GM12878 (cell line): ENCODE measurements around the gene LMO7. TPM values are rescaled to one million over a fixed set of nuclear protein-coding genes. Genes with fewer than 3 reads are reported as not detected.

Experiments used
- ATAC-seq: fragments of 200-7000 bp; cut with Tn5 transposase; 3 replicates; pipeline ENCODE4 v1.9.1; 2020; ENCODE audit warnings: mild to moderate bottlenecking, moderate library complexity
- BruUV-seq: library from RNA; stranded (reverse); fragments of 400-500 nt; replicated peaks from 2 replicates; lab custom pipeline; 2021; lab: Mats Ljungman, UMichigan
- CTCF ChIA-PET: fragments of 300-600 bp; sonication (Branson Sonifier 250); formaldehyde crosslinking; extraction: SDS; loops from one replicate; lab custom pipeline; 2021; ENCODE audit warnings: inconsistent platforms; lab: Yijun Ruan, JAX
- POLR2A ChIA-PET: fragments of 350-600 bp; formaldehyde crosslinking; extraction: SDS; loops from one replicate; lab custom pipeline; 2021; ENCODE audit warnings: inconsistent platforms; lab: Charles Lee
- RAD21 ChIA-PET: fragments of 300-600 bp; sonication (Branson Sonifier 250); formaldehyde crosslinking; loops from one replicate; lab custom pipeline; 2023; ENCODE audit warnings: antibody characterized with exemption; ENCODE audit not compliant: unreplicated experiment; lab: Charles Lee
- SMC1A ChIA-PET: fragments of 300-600 bp; sonication (Branson Sonifier 250); formaldehyde crosslinking; loops from one replicate; lab custom pipeline; 2023; ENCODE audit not compliant: unreplicated experiment, uncharacterized antibody; lab: Charles Lee
- DNase-seq: peaks from one replicate; pipeline ENCODE4 v3.0.0-alpha.2; 2011; ENCODE audit warnings: low read depth, low spot score
- FAIRE-seq: peaks from 3 replicates; lab custom pipeline; 2011; peaks lifted over from hg19 to GRCh38; lab: Jason Lieb, UNC
- H2AFZ ChIP-seq: 2 replicates; pipeline ENCODE4 v1.6.0; 2011; ENCODE audit warnings: low read depth, low read length, control low read depth; ENCODE audit not compliant: control insufficient read depth
- H3K27ac ChIP-seq: 2 replicates; pipeline ENCODE4 v1.5.1; 2011; ENCODE audit warnings: control low read depth; ENCODE audit not compliant: control insufficient read depth, insufficient read depth
- H3K27me3 ChIP-seq, 2 experiments: replicated peaks in 1 of 2; 2 replicates each; pipeline versions ENCODE4 v1.6.0 to v1.6.1; 2011; ENCODE audit warnings: low read length in 1 of 2; ENCODE audit not compliant: control insufficient read depth in 2 of 2, insufficient read depth in 2 of 2
- H3K36me3 ChIP-seq, 2 experiments: 2 replicates each; pipeline ENCODE4 v1.5.1; 2011; ENCODE audit warnings: low read length in 1 of 2; ENCODE audit not compliant: control insufficient read depth in 2 of 2, insufficient read depth in 2 of 2
- H3K4me1 ChIP-seq: 2 replicates; pipeline ENCODE4 v1.6.1; 2011; ENCODE audit warnings: mild to moderate bottlenecking, low read length, moderate library complexity, mixed read lengths; ENCODE audit not compliant: control insufficient read depth, insufficient read depth
- H3K4me2 ChIP-seq: 2 replicates; pipeline ENCODE4 v1.6.0; 2011; ENCODE audit warnings: control low read depth; ENCODE audit not compliant: control insufficient read depth, insufficient read depth
- H3K4me3 ChIP-seq: fragments of 200-600 bp; sonication (generic); 2 replicates; pipeline ENCODE4 v1.5.1; 2016
- H3K79me2 ChIP-seq: 2 replicates; pipeline ENCODE4 v1.6.0; 2011; ENCODE audit warnings: low read length; ENCODE audit not compliant: control insufficient read depth, insufficient read depth
- H3K9ac ChIP-seq: 2 replicates; pipeline ENCODE4 v1.8.0; 2011; ENCODE audit warnings: low read length, control low read depth, mixed read lengths; ENCODE audit not compliant: control insufficient read depth, insufficient read depth
- H3K9me3 ChIP-seq: replicated peaks from 3 replicates; pipeline ENCODE4 v1.5.1; 2011; ENCODE audit warnings: mild to moderate bottlenecking, low read length; ENCODE audit not compliant: control insufficient read depth, insufficient read depth
- H4K20me1 ChIP-seq: 2 replicates; pipeline ENCODE4 v1.6.0; 2011; ENCODE audit not compliant: control insufficient read depth, insufficient read depth
- CBX5 ChIP-seq: sonication (generic); IDR thresholded peaks from 2 replicates; pipeline ENCODE4 v1.6.1; 2016; ENCODE audit warnings: low read depth, moderate library complexity, mild to moderate bottlenecking, inconsistent platforms
- EP300 ChIP-seq, 2 experiments: fragments of 150-350 bp in 1 of 2; IDR thresholded peaks; 2 replicates each; pipeline ENCODE4 v1.6.1; 2011 to 2012; ENCODE audit warnings: low read depth in 2 of 2, low read length in 2 of 2, borderline replicate concordance in 1 of 2, improper control_type of control experiment in 1 of 2, inconsistent platforms in 1 of 2; ENCODE audit not compliant: control insufficient read depth in 1 of 2
- EZH2 ChIP-seq: IDR thresholded peaks from 2 replicates; pipeline ENCODE4 v1.6.1; 2012; ENCODE audit warnings: low read depth, mild to moderate bottlenecking, control low read depth, inconsistent platforms, low read length, borderline replicate concordance; ENCODE audit not compliant: control insufficient read depth
- FOS ChIP-seq: IDR thresholded peaks from 3 replicates; pipeline ENCODE4 v1.6.1; 2011; ENCODE audit warnings: borderline replicate concordance; ENCODE audit not compliant: insufficient read length; ENCODE audit errors: extremely low read depth
- FOXK2 ChIP-seq: fragments of 450-650 bp; IDR thresholded peaks from 2 replicates; pipeline ENCODE4 v1.6.1; 2017; ENCODE audit warnings: mild to moderate bottlenecking, moderate library complexity
- HDAC2 ChIP-seq: fragments of 200-600 bp; sonication (generic); IDR thresholded peaks from 2 replicates; pipeline ENCODE4 v1.6.1; 2017
- IRF4 ChIP-seq: IDR thresholded peaks from 2 replicates; pipeline ENCODE4 v1.6.1; 2011; ENCODE audit warnings: low read depth, low read length
- NFYB ChIP-seq: IDR thresholded peaks from 2 replicates; pipeline ENCODE4 v1.6.1; 2011; ENCODE audit warnings: low read depth, mild to moderate bottlenecking, low read length, improper control_type of control experiment, moderate library complexity; ENCODE audit not compliant: insufficient read depth
- RUNX3 ChIP-seq: IDR thresholded peaks from 2 replicates; pipeline ENCODE4 v1.6.1; 2012; ENCODE audit warnings: low read length, inconsistent platforms
- TARDBP ChIP-seq: IDR thresholded peaks from 2 replicates; pipeline ENCODE4 v1.6.1; 2016; ENCODE audit warnings: borderline replicate concordance
- TBL1XR1 ChIP-seq: IDR thresholded peaks from 2 replicates; pipeline ENCODE4 v1.6.1; 2012; ENCODE audit warnings: low read depth, low read length, improper control_type of control experiment
- WGBS: methylation state at CpG from one replicate; pipeline ENCODE4 v1.1.6; 2016; ENCODE audit warnings: low lambda C conversion rate; ENCODE audit not compliant: insufficient replicate concordance, insufficient coverage; ENCODE audit errors: missing lambda C conversion rate; 5-methylcytosine and 5-hydroxymethylcytosine counted together
- in situ Hi-C: fragments of 300-500 bp; cut with MboI; formaldehyde crosslinking; loops from 9 replicates; pipeline ENCODE4 v1.14.3; 2018; ENCODE audit warnings: mixed read lengths
- intact Hi-C: fragments of 100-400 bp; cut with micrococcal nuclease; formaldehyde crosslinking; loops from one replicate; pipeline ENCODE4 v1.14.2; 2022; ENCODE audit not compliant: unreplicated experiment
- polyA plus RNA-seq, 11 experiments: library from polyadenylated mRNA; depleted of rRNA in 4 of 11; unstranded in 6 of 11; stranded (reverse) in 5 of 11; fragments of >200 nt; fragmentation: Nextera tagmentation in 4 of 11; fragmentation: Illumina TruSeq in 1 of 11; extraction: Ambion mirVana in 4 of 11; extraction: Trizol in 1 of 11; gene quantifications; 1 replicate in 1 of 11; 2 replicates in 10 of 11; pipeline versions ENCODE4 v1.2.1 to v1.2.3, GENCODE V29; 2011 to 2016; ENCODE audit warnings: inconsistent platforms in 2 of 11, missing spikeins in 2 of 11, low read depth in 1 of 11
- total RNA-seq, 4 experiments: library from RNA; depleted of rRNA in 3 of 4; stranded (reverse); fragments of >200 nt in 3 of 4; fragmentation: Illumina TruSeq in 1 of 4; extraction: Trizol in 1 of 4; gene quantifications; 2 replicates each; pipeline versions ENCODE4 v1.2.1 to v1.2.3, GENCODE V29; 2013 to 2021
- TF ChIP-seq, protein P1 (sequence below): IDR thresholded peaks from 2 replicates; pipeline ENCODE4 v1.6.1; 2011; ENCODE audit warnings: low read depth, low read length, improper control_type of control experiment, borderline replicate concordance
- TF ChIP-seq, protein P2 (sequence below): fragments of 450-650 bp; IDR thresholded peaks from 2 replicates; pipeline ENCODE4 v1.6.1; 2018; ENCODE audit warnings: borderline replicate concordance, mild to moderate bottlenecking; ENCODE audit not compliant: partially characterized antibody
- TF ChIP-seq, protein P3 (sequence below): fragments of 450-650 bp; IDR thresholded peaks from 2 replicates; pipeline ENCODE4 v1.6.1; 2018; ENCODE audit warnings: mild to moderate bottlenecking, low read depth, moderate library complexity; ENCODE audit not compliant: partially characterized antibody

LMO7 gene
- total and polyA plus RNA-seq, 10 of the 15 experiments (the other 5 are each of a cell fraction or from before 2014, with no cell fraction given), result 8.5 to 67.8 (median 36.8) TPM

DNA sequence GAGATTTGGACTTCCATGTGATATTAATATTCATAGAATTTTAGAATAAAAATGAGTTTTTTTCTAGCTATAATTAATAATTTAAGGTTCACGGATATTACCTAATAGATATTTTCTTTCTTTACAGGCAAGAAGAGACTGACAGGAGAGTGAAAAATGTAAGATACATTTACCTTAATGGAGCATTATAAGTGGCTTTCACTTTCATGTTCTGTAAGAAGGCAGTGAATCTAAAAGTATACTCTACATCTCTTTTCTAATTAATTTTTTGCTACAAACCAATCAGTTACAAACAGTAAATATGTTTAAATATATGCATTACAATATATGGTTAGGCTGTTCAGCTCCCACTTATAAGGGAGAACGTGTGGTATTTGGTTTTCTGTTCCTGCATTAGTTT lies 159.1 kb downstream of the LMO7 start:
- H3K36me3 ChIP-seq, result no peaks in the 10 kb centered on the region
- no TSS peak for BruUV-seq
- in situ Hi-C loops (no loop called here), intact Hi-C loops (loop anchor here (5.0 kb wide), 1 partner anchor 98 kb away; no protein-coding TSS in a partner anchor)
- ATAC-seq (no peak), FAIRE-seq (no peak), DNase-seq (no peak)
- H3K4me1 ChIP-seq, result no peaks in the 10 kb centered on the region
- H3K4me2 ChIP-seq, result no peak overlapping the region
- no peaks in the 10 kb centered on the region for H4K20me1 ChIP-seq
- H3K9me3 ChIP-seq, result no peaks in the 10 kb centered on the region
- RAD21 ChIA-PET, result interaction anchor here (1.0 to 2.7 kb wide), 5 partner anchors 32 to 99 kb away, joined by 3 to 12 read pairs (median 4); no protein-coding TSS in a partner anchor
- H3K9ac ChIP-seq, result no peak overlapping the region
- no peaks in the 10 kb centered on the region for H3K27me3 ChIP-seq
- SMC1A ChIA-PET, result interaction anchor here (1.4 to 7.2 kb wide), 6 partner anchors 10 to 100 kb away, joined by 3 to 50 read pairs (median 6); no protein-coding TSS in a partner anchor
- POLR2A ChIA-PET, result interaction anchor here (1.2 kb wide), 1 partner anchor 33 kb away, joined by 3 read pairs; no protein-coding TSS in a partner anchor
- H3K79me2 ChIP-seq, result no peaks in the 10 kb centered on the region; the same call in 1 of the 2 replicates
- WGBS, result 97% methylated on average over 2 of the region's 2 CpGs
- CTCF ChIA-PET, result interaction anchor here (1.0 to 3.2 kb wide), 3 partner anchors 15 to 106 kb away, joined by 3 to 16 read pairs (median 4); no protein-coding TSS in a partner anchor
- H2AFZ ChIP-seq, result no peak overlapping the region
- H3K27ac ChIP-seq, result no peak overlapping the region
- H3K4me3 ChIP-seq, result no peak overlapping the region
- TF ChIP-seq NFYB (no peak), FOS (no peak), RUNX3 (no peak), CBX5 (no peak), IRF4 (no peak), TBL1XR1 (no peak), TARDBP (no peak), EP300 (IDR thresholded peaks at IDR 0.05; ENCODE audit: borderline replicate concordance in 1 of 2, control insufficient read depth in 1 of 2, low read depth in 2 of 2, low read length in 2 of 2) (no peak), FOXK2 (no peak), HDAC2 (no peak), EZH2 (no peak)
- TF ChIP-seq, protein P1, sequence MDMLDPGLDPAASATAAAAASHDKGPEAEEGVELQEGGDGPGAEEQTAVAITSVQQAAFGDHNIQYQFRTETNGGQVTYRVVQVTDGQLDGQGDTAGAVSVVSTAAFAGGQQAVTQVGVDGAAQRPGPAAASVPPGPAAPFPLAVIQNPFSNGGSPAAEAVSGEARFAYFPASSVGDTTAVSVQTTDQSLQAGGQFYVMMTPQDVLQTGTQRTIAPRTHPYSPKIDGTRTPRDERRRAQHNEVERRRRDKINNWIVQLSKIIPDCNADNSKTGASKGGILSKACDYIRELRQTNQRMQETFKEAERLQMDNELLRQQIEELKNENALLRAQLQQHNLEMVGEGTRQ, result no peak
- TF ChIP-seq, protein P2, sequence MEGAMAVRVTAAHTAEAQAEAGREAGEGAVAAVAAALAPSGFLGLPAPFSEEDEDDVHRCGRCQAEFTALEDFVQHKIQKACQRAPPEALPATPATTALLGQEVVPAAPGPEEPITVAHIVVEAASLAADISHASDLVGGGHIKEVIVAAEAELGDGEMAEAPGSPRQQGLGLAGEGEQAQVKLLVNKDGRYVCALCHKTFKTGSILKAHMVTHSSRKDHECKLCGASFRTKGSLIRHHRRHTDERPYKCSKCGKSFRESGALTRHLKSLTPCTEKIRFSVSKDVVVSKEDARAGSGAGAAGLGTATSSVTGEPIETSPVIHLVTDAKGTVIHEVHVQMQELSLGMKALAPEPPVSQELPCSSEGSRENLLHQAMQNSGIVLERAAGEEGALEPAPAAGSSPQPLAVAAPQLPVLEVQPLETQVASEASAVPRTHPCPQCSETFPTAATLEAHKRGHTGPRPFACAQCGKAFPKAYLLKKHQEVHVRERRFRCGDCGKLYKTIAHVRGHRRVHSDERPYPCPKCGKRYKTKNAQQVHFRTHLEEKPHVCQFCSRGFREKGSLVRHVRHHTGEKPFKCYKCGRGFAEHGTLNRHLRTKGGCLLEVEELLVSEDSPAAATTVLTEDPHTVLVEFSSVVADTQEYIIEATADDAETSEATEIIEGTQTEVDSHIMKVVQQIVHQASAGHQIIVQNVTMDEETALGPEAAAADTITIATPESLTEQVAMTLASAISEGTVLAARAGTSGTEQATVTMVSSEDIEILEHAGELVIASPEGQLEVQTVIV, result no peak
- TF ChIP-seq, protein P3, sequence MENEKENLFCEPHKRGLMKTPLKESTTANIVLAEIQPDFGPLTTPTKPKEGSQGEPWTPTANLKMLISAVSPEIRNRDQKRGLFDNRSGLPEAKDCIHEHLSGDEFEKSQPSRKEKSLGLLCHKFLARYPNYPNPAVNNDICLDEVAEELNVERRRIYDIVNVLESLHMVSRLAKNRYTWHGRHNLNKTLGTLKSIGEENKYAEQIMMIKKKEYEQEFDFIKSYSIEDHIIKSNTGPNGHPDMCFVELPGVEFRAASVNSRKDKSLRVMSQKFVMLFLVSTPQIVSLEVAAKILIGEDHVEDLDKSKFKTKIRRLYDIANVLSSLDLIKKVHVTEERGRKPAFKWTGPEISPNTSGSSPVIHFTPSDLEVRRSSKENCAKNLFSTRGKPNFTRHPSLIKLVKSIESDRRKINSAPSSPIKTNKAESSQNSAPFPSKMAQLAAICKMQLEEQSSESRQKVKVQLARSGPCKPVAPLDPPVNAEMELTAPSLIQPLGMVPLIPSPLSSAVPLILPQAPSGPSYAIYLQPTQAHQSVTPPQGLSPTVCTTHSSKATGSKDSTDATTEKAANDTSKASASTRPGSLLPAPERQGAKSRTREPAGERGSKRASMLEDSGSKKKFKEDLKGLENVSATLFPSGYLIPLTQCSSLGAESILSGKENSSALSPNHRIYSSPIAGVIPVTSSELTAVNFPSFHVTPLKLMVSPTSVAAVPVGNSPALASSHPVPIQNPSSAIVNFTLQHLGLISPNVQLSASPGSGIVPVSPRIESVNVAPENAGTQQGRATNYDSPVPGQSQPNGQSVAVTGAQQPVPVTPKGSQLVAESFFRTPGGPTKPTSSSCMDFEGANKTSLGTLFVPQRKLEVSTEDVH, result no peak
